CD14-positive monocyte (primary cell): ENCODE results near the gene SMTN. TPM values are rescaled to one million over a fixed set of nuclear protein-coding genes. Genes with fewer than 3 reads are reported as not detected.
"Not testable (repeated sequence)": the region's sequence is repeated elsewhere in the genome, so short reads cannot be mapped to it uniquely, and the experiment has no call there.

Experiments used
- DNase-seq, 3 donors: peaks; one replicate each; pipeline ENCODE4 v3.0.0-alpha.2; 2011 to 2022
- H2AFZ ChIP-seq: 2 replicates; pipeline ENCODE4 v1.6.0; 2012; ENCODE audit warnings: mild to moderate bottlenecking, low read depth, low read length, inconsistent platforms; ENCODE audit not compliant: insufficient read depth, poor library complexity, severe bottlenecking
- H3K27ac ChIP-seq, 2 donors: 1 replicate in 1 of 2; 2 replicates in 1 of 2; pipeline ENCODE4 v1.5.1; 2012 to 2013; ENCODE audit warnings: low read length in 2 of 2, control low read depth in 1 of 2, inconsistent platforms in 1 of 2, low read depth in 1 of 2, mild to moderate bottlenecking in 1 of 2
- H3K27me3 ChIP-seq, 2 donors: one replicate each; pipeline versions ENCODE4 v1.6.0 to v1.6.1; 2011 to 2013; ENCODE audit warnings: low read length in 2 of 2; ENCODE audit not compliant: control insufficient read depth in 2 of 2, insufficient read depth in 2 of 2
- H3K36me3 ChIP-seq, 2 donors: replicated peaks in 1 of 2; 1 replicate in 1 of 2; 2 replicates in 1 of 2; pipeline versions ENCODE4 v1.5.1 to v1.6.1; 2012 to 2013; ENCODE audit warnings: low read length in 2 of 2, control low read depth in 1 of 2, inconsistent platforms in 1 of 2, mild to moderate bottlenecking in 1 of 2; ENCODE audit not compliant: insufficient read depth in 2 of 2, control insufficient read depth in 1 of 2
- H3K4me1 ChIP-seq, 2 donors: 1 replicate in 1 of 2; 2 replicates in 1 of 2; pipeline versions ENCODE4 v1.5.1 to v1.6.1; 2012 to 2013; ENCODE audit warnings: low read length in 2 of 2, control low read depth in 1 of 2, inconsistent platforms in 1 of 2, mild to moderate bottlenecking in 1 of 2, moderate library complexity in 1 of 2; ENCODE audit not compliant: insufficient read depth in 2 of 2, control insufficient read depth in 1 of 2
- H3K4me2 ChIP-seq: replicated peaks from 2 replicates; pipeline ENCODE3; 2012; ENCODE audit warnings: low read length, moderate library complexity, mild to moderate bottlenecking; ENCODE audit not compliant: poor library complexity, severe bottlenecking; ENCODE audit errors: extremely low read depth
- H3K4me3 ChIP-seq, 3 experiments: fragments of 200-600 bp in 1 of 3; sonication (generic) in 1 of 3; replicated peaks in 1 of 3; 1 replicate in 2 of 3; 2 replicates in 1 of 3; pipeline ENCODE4 v1.5.1; 2011 to 2013; ENCODE audit warnings: low read length in 3 of 3, mild to moderate bottlenecking in 3 of 3, control low read depth in 2 of 3, low read depth in 2 of 3, inconsistent platforms in 1 of 3, moderate library complexity in 1 of 3
- H3K79me2 ChIP-seq: 2 replicates; pipeline ENCODE4 v1.6.0; 2012; ENCODE audit warnings: mild to moderate bottlenecking, control low read depth, inconsistent platforms, low read length, moderate library complexity; ENCODE audit not compliant: insufficient read depth
- H3K9ac ChIP-seq: 2 replicates; pipeline ENCODE4 v1.6.0; 2017; ENCODE audit warnings: low read length, mild to moderate bottlenecking; ENCODE audit not compliant: insufficient read depth, poor library complexity, severe bottlenecking
- H3K9me3 ChIP-seq, 2 donors: replicated peaks in 1 of 2; 1 replicate in 1 of 2; 2 replicates in 1 of 2; pipeline versions ENCODE4 v1.5.1 to v1.6.1; 2012 to 2013; ENCODE audit warnings: low read length in 2 of 2, control low read depth in 1 of 2; ENCODE audit not compliant: control insufficient read depth in 1 of 2, insufficient read depth in 1 of 2
- H4K20me1 ChIP-seq: 2 replicates; pipeline ENCODE4 v1.6.0; 2012; ENCODE audit warnings: mild to moderate bottlenecking, low read length, control low read depth, moderate library complexity; ENCODE audit not compliant: insufficient read depth
- H3K27ac Mint-ChIP-seq, 7 donors: one replicate each; pipeline ENCODE4 v1.8.0; 2020; ENCODE audit warnings: mild to moderate bottlenecking in 7 of 7, mixed read lengths in 7 of 7, moderate library complexity in 6 of 7, inconsistent platforms in 2 of 7
- H3K27me3 Mint-ChIP-seq, 3 donors: one replicate each; pipeline ENCODE4 v1.8.0; 2021 to 2022; ENCODE audit warnings: low read depth in 3 of 3, mild to moderate bottlenecking in 3 of 3, mixed read lengths in 3 of 3, moderate library complexity in 3 of 3, inconsistent platforms in 1 of 3
- H3K36me3 Mint-ChIP-seq, 2 donors: one replicate each; pipeline ENCODE4 v1.8.0; 2020; ENCODE audit warnings: mixed read lengths in 2 of 2, inconsistent platforms in 1 of 2, mild to moderate bottlenecking in 1 of 2
- H3K4me1 Mint-ChIP-seq: one replicate; pipeline ENCODE4 v1.8.0; 2020; ENCODE audit warnings: mild to moderate bottlenecking, mixed read lengths
- H3K4me3 Mint-ChIP-seq, 2 donors: one replicate each; pipeline ENCODE4 v1.8.0; 2020; ENCODE audit warnings: mild to moderate bottlenecking in 2 of 2, mixed read lengths in 2 of 2, moderate library complexity in 1 of 2
- H3K9me3 Mint-ChIP-seq, 7 donors: one replicate each; pipeline ENCODE4 v1.8.0; 2020 to 2022; ENCODE audit warnings: mixed read lengths in 7 of 7, mild to moderate bottlenecking in 6 of 7, moderate library complexity in 6 of 7, inconsistent platforms in 2 of 7
- WGBS: methylation state at CpG from one replicate; pipeline ENCODE4 v1.1.5; 2013; ENCODE audit warnings: missing lambda C conversion rate; ENCODE audit not compliant: insufficient coverage; 5-methylcytosine and 5-hydroxymethylcytosine counted together
- intact Hi-C, 2 donors: fragments of 100-400 bp; cut with micrococcal nuclease; formaldehyde crosslinking; loops; one replicate each; pipeline versions ENCODE4 v1.15.0 to v1.15.1; 2023
- polyA plus RNA-seq, 3 donors: library from polyadenylated mRNA; depleted of rRNA in 1 of 3; unstranded in 2 of 3; stranded (reverse) in 1 of 3; fragments of 300-500 nt in 2 of 3; fragments of >200 nt in 1 of 3; fragmentation: Illumina TruSeq in 2 of 3; gene quantifications; 1 replicate in 2 of 3; 2 replicates in 1 of 3; pipeline ENCODE4 v1.2.3, GENCODE V29; 2012 to 2021
- TF ChIP-seq, protein P1 (sequence below): fragments of 200-600 bp; IDR thresholded peaks from one replicate; pipeline ENCODE4 v1.8.0; 2022; ENCODE audit warnings: antibody characterized with exemption, mild to moderate bottlenecking

Gene SMTN
- polyA plus RNA-seq, 3 donors = 0.87 to 13.3 (median 0.88) TPM

GRCh38 chr22:31095637-31096249, 14.6 kb downstream of the SMTN start:
- Mint-ChIP-seq H3K4me3 (no peak overlapping the region), H3K27me3 (peaks cover 0 to 1% (median 0%) of the 10 kb centered on the region in 3 donors), H3K36me3 (peaks cover 44 to 72% of the 10 kb centered on the region in 2 donors), H3K4me1 (no peaks in the 10 kb centered on the region), H3K27ac (peak overlapping the region in 1 of 7 donors; percentile 47), H3K9me3 (no peaks in the 10 kb centered on the region)
- TF ChIP-seq, protein P1, sequence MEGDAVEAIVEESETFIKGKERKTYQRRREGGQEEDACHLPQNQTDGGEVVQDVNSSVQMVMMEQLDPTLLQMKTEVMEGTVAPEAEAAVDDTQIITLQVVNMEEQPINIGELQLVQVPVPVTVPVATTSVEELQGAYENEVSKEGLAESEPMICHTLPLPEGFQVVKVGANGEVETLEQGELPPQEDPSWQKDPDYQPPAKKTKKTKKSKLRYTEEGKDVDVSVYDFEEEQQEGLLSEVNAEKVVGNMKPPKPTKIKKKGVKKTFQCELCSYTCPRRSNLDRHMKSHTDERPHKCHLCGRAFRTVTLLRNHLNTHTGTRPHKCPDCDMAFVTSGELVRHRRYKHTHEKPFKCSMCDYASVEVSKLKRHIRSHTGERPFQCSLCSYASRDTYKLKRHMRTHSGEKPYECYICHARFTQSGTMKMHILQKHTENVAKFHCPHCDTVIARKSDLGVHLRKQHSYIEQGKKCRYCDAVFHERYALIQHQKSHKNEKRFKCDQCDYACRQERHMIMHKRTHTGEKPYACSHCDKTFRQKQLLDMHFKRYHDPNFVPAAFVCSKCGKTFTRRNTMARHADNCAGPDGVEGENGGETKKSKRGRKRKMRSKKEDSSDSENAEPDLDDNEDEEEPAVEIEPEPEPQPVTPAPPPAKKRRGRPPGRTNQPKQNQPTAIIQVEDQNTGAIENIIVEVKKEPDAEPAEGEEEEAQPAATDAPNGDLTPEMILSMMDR = no peak
- DNase-seq = no peak
- Histone ChIP-seq H3K4me3 (no peak overlapping the region), H3K9ac (no peak overlapping the region), H4K20me1 (no peaks in the 10 kb centered on the region), H3K27ac (no peak overlapping the region), H2AFZ (no peak overlapping the region), H3K4me1 (no peaks in the 10 kb centered on the region), H3K9me3 (no peaks in the 10 kb centered on the region), H3K79me2 (no peaks in the 10 kb centered on the region), H3K27me3 (no peaks in the 10 kb centered on the region), H3K36me3 (peaks cover 41 to 55% of the 10 kb centered on the region in 2 donors), H3K4me2 (no peak overlapping the region)
- intact Hi-C loops = no loop called here
- WGBS = 96% methylated on average over 3 of the region's 3 CpGs

- 98% methylated on average over 22 of the region's 27 CpGs for WGBS
- no peak overlapping the region for H2AFZ ChIP-seq
- Mint-ChIP-seq H3K36me3 (peaks cover 48 to 74% of the 10 kb centered on the region in 2 donors), H3K4me3 (no peak overlapping the region), H3K4me1 (no peaks in the 10 kb centered on the region), H3K27me3 (peaks cover 0 to 3% (median 1%) of the 10 kb centered on the region in 3 donors), H3K27ac (peak overlapping the region in 1 of 7 donors; percentile 19), H3K9me3 (no peaks in the 10 kb centered on the region)
- no peaks in the 10 kb centered on the region for H3K9me3 ChIP-seq
- no peaks in the 10 kb centered on the region for H3K79me2 ChIP-seq
- H3K4me2 ChIP-seq = no peak overlapping the region
- no peak for DNase-seq
- no peak overlapping the region for H3K27ac ChIP-seq
- intact Hi-C loops = no loop called here
- H4K20me1 ChIP-seq = no peaks in the 10 kb centered on the region
- peaks cover 35 to 45% of the 10 kb centered on the region in 2 donors for H3K36me3 ChIP-seq
- H3K27me3 ChIP-seq = no peaks in the 10 kb centered on the region
- no peak overlapping the region for H3K9ac ChIP-seq
- TF ChIP-seq, protein P1 = no peak
- H3K4me1 ChIP-seq = no peaks in the 10 kb centered on the region
- no peak overlapping the region for H3K4me3 ChIP-seq
These were observed 15.7 kb downstream of the SMTN start for GRCh38 chr22:31096657-31097279.

DNA sequence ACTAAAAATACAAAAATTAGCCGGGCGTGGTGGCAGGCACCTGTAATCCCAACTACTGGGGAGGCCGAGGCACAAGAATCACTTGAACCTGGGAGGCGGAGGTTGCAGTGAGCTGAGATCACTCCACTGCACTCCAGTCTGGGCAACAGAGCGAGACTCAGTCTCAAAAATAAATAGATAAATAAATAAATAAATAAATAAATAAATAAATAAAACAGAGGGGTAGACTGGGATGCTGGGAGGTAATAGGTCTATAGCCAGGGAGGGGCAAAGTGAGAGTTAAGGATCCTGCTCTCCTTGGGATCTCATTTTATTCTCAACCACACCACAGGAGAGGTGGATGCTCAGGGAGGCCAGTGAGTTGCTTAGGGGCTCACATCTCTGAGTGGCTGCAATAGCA, 16.4 kb downstream of the SMTN start:
- H3K9me3 ChIP-seq, H3K79me2 ChIP-seq, H3K27me3 ChIP-seq, H3K27ac Mint-ChIP-seq, intact Hi-C loops, H4K20me1 ChIP-seq, H3K9ac ChIP-seq, H3K27ac ChIP-seq, H3K4me3 Mint-ChIP-seq, H3K9me3 Mint-ChIP-seq, H3K27me3 Mint-ChIP-seq, H3K4me2 ChIP-seq, DNase-seq, H3K4me3 ChIP-seq, H2AFZ ChIP-seq, H3K4me1 Mint-ChIP-seq, H3K4me1 ChIP-seq: not testable (repeated sequence)
- peaks cover 30 to 39% of the 10 kb centered on the region in 2 donors for H3K36me3 ChIP-seq
- no CpG with 5 or more reads among the region's 5 CpGs for WGBS
- peaks cover 48 to 73% of the 10 kb centered on the region in 2 donors for H3K36me3 Mint-ChIP-seq
